GM12801 (cell line): Measurements from ENCODE around the gene PTPRJ.

ENCODE experiments used
- TF ChIP-seq, protein P1 (sequence below): IDR thresholded peaks from one replicate; pipeline ENCODE4 v1.5.1; 2011; ENCODE audit warnings: control low read depth; ENCODE audit not compliant: insufficient read length; ENCODE audit errors: extremely low read depth

The PTPRJ gene

GRCh38 chr11:48107188-48107704 lies 126.9 kb downstream of the PTPRJ start:
- TF ChIP-seq, protein P1, sequence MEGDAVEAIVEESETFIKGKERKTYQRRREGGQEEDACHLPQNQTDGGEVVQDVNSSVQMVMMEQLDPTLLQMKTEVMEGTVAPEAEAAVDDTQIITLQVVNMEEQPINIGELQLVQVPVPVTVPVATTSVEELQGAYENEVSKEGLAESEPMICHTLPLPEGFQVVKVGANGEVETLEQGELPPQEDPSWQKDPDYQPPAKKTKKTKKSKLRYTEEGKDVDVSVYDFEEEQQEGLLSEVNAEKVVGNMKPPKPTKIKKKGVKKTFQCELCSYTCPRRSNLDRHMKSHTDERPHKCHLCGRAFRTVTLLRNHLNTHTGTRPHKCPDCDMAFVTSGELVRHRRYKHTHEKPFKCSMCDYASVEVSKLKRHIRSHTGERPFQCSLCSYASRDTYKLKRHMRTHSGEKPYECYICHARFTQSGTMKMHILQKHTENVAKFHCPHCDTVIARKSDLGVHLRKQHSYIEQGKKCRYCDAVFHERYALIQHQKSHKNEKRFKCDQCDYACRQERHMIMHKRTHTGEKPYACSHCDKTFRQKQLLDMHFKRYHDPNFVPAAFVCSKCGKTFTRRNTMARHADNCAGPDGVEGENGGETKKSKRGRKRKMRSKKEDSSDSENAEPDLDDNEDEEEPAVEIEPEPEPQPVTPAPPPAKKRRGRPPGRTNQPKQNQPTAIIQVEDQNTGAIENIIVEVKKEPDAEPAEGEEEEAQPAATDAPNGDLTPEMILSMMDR, result no peak

DNA sequence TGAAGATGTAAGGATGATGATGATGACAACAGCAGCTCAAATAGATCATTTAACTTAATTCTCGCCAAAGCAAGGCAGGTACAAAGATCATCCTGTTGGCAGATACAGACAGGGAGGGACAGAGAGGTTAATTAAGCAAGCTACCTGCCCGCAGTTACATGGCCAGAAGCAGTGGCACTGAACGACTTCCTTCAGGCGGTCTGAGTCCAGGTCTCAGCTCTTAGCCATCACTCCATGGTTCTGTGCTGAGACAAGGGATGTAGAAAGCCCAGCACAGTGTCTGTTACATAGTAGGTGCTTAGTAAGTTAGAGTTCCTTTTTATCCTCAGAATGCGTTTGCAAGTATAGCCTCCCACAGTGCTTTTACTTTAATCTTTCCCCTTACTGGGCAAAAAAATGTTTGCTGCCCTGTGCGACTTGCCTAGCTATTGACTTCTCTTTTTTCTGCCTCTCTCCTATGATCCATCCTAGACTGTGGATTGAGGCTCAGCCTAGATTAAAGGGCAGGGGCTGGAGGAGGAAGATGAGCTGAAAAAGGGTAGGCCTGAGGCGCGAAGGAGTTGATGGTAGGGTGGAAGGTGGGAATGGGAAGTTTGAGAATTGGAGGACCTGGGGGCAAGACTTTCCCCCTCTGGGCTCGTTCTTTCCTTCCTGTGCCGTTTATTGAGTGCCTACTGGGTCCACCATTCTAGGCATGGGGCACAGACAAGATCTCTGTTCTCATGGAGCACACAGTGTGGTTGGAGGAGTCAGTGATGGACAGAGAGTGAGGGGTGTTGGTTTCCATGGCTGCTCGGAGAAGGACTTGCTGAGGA lies 128.1 kb downstream of the PTPRJ start:
- TF ChIP-seq, protein P1, result no peak

- TF ChIP-seq, protein P1, result no peak
These were observed 128.8 kb downstream of the PTPRJ start for GRCh38 chr11:48109046-48109666.

DNA sequence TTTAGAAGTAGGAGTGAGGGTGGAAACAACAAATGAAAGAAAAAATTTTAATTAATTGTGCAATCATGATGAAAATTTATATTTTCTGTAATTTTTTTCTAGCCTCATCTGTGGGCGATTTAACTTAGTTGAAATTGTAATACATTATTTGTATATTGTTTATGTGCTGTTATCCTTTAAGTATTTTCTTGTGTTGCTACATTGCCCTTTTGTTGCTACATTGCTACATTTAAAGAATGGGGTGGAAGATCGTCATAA lies 130.1 kb downstream of the PTPRJ start:
- TF ChIP-seq, protein P1, result no peak

DNA sequence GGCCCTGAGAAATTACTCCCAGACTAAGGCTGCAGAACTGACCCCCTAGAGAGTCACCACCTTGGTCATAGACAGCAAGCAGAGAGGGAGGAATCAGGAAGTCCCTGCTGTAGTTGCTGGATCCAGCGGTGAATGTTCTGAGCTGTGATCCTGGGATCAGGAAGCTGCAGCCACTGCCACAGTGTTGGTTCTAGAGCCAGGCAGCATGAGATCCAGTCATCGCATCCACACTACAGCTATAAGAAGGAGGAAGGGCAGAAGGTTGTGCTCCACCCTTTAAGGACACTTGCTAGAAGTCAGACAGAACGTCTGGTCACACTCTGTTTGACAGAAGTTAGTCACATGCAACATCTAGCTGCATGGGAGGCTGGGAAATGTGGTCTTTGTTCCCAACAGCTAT lies 131.5 kb downstream of the PTPRJ start:
- TF ChIP-seq, protein P1, result no peak

GRCh38 chr11:48114740-48115139 lies 134.4 kb downstream of the PTPRJ start:
- TF ChIP-seq, protein P1, result no peak

DNA sequence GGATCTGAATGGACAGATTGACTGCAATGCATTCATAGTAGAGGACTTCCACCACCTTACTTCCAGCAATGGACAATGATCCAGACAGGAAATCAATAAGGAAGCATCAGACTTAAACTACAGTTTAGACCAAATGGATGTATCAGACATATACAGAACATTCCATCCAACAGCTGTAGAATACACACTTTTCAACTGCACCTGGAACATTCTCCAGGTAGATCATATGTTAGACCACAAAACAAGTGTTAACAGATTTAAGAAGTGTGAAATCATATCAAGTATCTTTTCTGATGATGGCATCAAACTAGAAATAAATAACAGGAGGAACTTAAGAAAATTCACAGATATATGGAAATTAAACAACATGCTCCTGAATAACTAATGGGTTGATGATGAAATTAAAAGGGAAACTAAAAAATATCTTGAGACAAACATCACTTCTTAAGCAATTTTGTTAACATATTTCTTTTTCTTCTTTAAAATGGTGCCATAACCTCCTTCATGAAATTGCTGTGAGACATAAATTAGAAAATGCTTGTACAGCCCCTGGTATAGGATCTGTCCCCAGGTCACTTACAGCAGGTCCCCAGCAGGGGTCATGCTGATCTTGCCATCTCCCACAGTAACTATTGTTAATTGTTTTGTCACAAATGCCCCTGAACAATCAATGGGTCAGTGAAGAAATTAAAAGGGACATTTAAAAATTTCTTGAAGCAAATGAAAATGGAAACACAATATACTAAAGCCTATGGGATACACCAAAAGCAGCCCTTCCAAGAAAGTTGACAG lies 136.3 kb downstream of the PTPRJ start:
- TF ChIP-seq, protein P1, result no peak
